HL-60/S4 treated with retinoic acid at 250 ng/mL for 4 days and 3 days (cell line): Measurements from ENCODE around the gene MATCAP1.

Experiments used
- in situ Hi-C: fragments of 300-500 bp; cut with MboI; formaldehyde crosslinking; loops from 2 replicates; pipeline ENCODE4 v1.7.0; 2022; ENCODE audit warnings: low sequenced_read_pairs

The MATCAP1 gene

GRCh38 chr16:67146523-67147357 is 37.0 kb downstream of the MATCAP1 start:
- in situ Hi-C loops: no loop called here

- in situ Hi-C loops: no loop called here
Measured at GRCh38 chr16:67145746-67146145, 38.0 kb downstream of the MATCAP1 start.

- in situ Hi-C loops: no loop called here
Measured at GRCh38 chr16:67144943-67145342, 38.8 kb downstream of the MATCAP1 start.

GRCh38 chr16:67142342-67142741 is 41.4 kb downstream of the MATCAP1 start:
- in situ Hi-C loops: no loop called here

- in situ Hi-C loops: no loop called here
Measured at GRCh38 chr16:67141391-67141790, 42.4 kb downstream of the MATCAP1 start.

- in situ Hi-C loops: no loop called here
Measured at GRCh38 chr16:67137605-67138004, 46.2 kb downstream of the MATCAP1 start.

- in situ Hi-C loops: no loop called here
Measured at GRCh38 chr16:67129422-67129821, 54.3 kb downstream of the MATCAP1 start.

- in situ Hi-C loops: no loop called here
Measured at GRCh38 chr16:67128887-67129286, 54.9 kb downstream of the MATCAP1 start.

- in situ Hi-C loops: no loop called here
Measured at GRCh38 chr16:67128417-67128816, 55.3 kb downstream of the MATCAP1 start.
